Brain microvascular endothelial cell (primary cell): ENCODE data around the gene EIPR1.

Experiments
- DNase-seq: peaks from one replicate; pipeline ENCODE4 v3.0.0-alpha.2; 2020
- H3K27ac ChIP-seq: fragments of 250-450 bp; sonication (Bioruptor Pico); 2 replicates; pipeline ENCODE4 v1.5.1; 2020; ENCODE audit warnings: mild to moderate bottlenecking, moderate library complexity
- H3K27me3 ChIP-seq: fragments of 250-450 bp; sonication (Bioruptor Pico); replicated peaks from 2 replicates; pipeline ENCODE4 v1.5.1; 2020; ENCODE audit warnings: mild to moderate bottlenecking
- H3K36me3 ChIP-seq: fragments of 250-450 bp; sonication (Bioruptor Pico); replicated peaks from 2 replicates; pipeline ENCODE4 v1.5.1; 2020; ENCODE audit warnings: mild to moderate bottlenecking
- H3K4me3 ChIP-seq: 2 replicates; pipeline ENCODE4 v1.5.1; 2011; ENCODE audit warnings: low read depth, mild to moderate bottlenecking, control low read depth, low read length, moderate library complexity
- CTCF ChIP-seq: IDR thresholded peaks from 2 replicates; pipeline ENCODE4 v1.5.1; 2011; ENCODE audit warnings: low read depth, mild to moderate bottlenecking, moderate library complexity, low read length, control low read depth, inconsistent platforms; ENCODE audit errors: missing control alignments
- in situ Hi-C: cut with HindIII; loops from 2 replicates; pipeline ENCODE4 v1.10.0; 2017; ENCODE audit warnings: low sequenced_read_pairs, low pct_ligation_motif_present

Gene EIPR1

GRCh38 chr2:3280683-3281520 lies 96.7 kb downstream of the EIPR1 start:
- no peaks in the 10 kb centered on the region for H3K27me3 ChIP-seq
- in situ Hi-C loops = no loop called here
- H3K36me3 ChIP-seq = no peaks in the 10 kb centered on the region
- TF ChIP-seq CTCF = no peak
- no peak for DNase-seq
- H3K4me3 ChIP-seq = no peak overlapping the region
- H3K27ac ChIP-seq = no peak overlapping the region

- DNase-seq = no peak
- no peak overlapping the region for H3K4me3 ChIP-seq
- H3K36me3 ChIP-seq = no peaks in the 10 kb centered on the region
- H3K27ac ChIP-seq = no peak overlapping the region
- in situ Hi-C loops = no loop called here
- H3K27me3 ChIP-seq = no peaks in the 10 kb centered on the region
- no peak for TF ChIP-seq CTCF
These were observed 97.4 kb downstream of the EIPR1 start for GRCh38 chr2:3280197-3280596.

GRCh38 chr2:3279236-3279960 lies 98.2 kb downstream of the EIPR1 start:
- in situ Hi-C loops = no loop called here
- no peaks in the 10 kb centered on the region for H3K27me3 ChIP-seq
- TF ChIP-seq CTCF = no peak
- H3K36me3 ChIP-seq = no peaks in the 10 kb centered on the region
- no peak overlapping the region for H3K27ac ChIP-seq
- no peak for DNase-seq
- no peak overlapping the region for H3K4me3 ChIP-seq

- Histone ChIP-seq H3K4me3 (no peak overlapping the region), H3K36me3 (no peaks in the 10 kb centered on the region), H3K27me3 (no peaks in the 10 kb centered on the region), H3K27ac (no peak overlapping the region)
- in situ Hi-C loops = no loop called here
- no peak for DNase-seq
- TF ChIP-seq CTCF = no peak
These were observed 98.9 kb downstream of the EIPR1 start for GRCh38 chr2:3278521-3279218.

GRCh38 chr2:3277748-3278520 lies 99.7 kb downstream of the EIPR1 start:
- Histone ChIP-seq H3K27ac (no peak overlapping the region), H3K36me3 (no peaks in the 10 kb centered on the region), H3K27me3 (no peaks in the 10 kb centered on the region), H3K4me3 (no peak overlapping the region)
- TF ChIP-seq CTCF = no peak
- in situ Hi-C loops = no loop called here
- no peak for DNase-seq
